Tibial nerve (tissue), 4 donors: ENCODE results near the gene ING1. TPM values are rescaled to one million over a fixed set of nuclear protein-coding genes. Genes with fewer than 3 reads are reported as not detected.

Experiments
- DNase-seq, 2 donors: peaks; one replicate each; pipeline ENCODE4 v3.0.0-alpha.2; 2019; ENCODE audit warnings: low spot score in 2 of 2
- H3K27ac ChIP-seq, 4 donors: fragments of 200-600 bp; sonication (generic) in 3 of 4; one replicate each; pipeline ENCODE4 v1.5.1; 2017 to 2019; ENCODE audit warnings: mild to moderate bottlenecking in 1 of 4
- H3K27me3 ChIP-seq, 2 donors: fragments of 200-600 bp; sonication (generic) in 1 of 2; one replicate each; pipeline versions ENCODE4 v1.5.1 to v1.6.0; 2017 to 2019
- H3K36me3 ChIP-seq, 3 donors: fragments of 200-600 bp; sonication (generic); one replicate each; pipeline ENCODE4 v1.5.1; 2018 to 2019
- H3K4me1 ChIP-seq, 4 donors: fragments of 200-600 bp; sonication (generic) in 3 of 4; one replicate each; pipeline ENCODE4 v1.5.1; 2017 to 2019
- H3K4me3 ChIP-seq, 4 donors: fragments of 200-600 bp; sonication (generic) in 3 of 4; one replicate each; pipeline ENCODE4 v1.5.1; 2017 to 2019; ENCODE audit warnings: mild to moderate bottlenecking in 1 of 4, moderate library complexity in 1 of 4
- H3K9me3 ChIP-seq, 4 donors: fragments of 200-600 bp; sonication (generic) in 3 of 4; one replicate each; pipeline ENCODE4 v1.5.1; 2017 to 2019
- EP300 ChIP-seq, 2 donors: sonication (generic); formaldehyde crosslinking; IDR thresholded peaks; one replicate each; pipeline ENCODE4 v1.6.1; 2017; ENCODE audit warnings: antibody characterized with exemption in 2 of 2, mild to moderate bottlenecking in 1 of 2
- POLR2A ChIP-seq, 2 donors: fragments of 450-650 bp; IDR thresholded peaks; one replicate each; pipeline ENCODE4 v1.6.1; 2017; ENCODE audit warnings: antibody characterized with exemption in 2 of 2, mild to moderate bottlenecking in 2 of 2, moderate library complexity in 2 of 2
- WGBS, 2 donors: methylation state at CpG; one replicate each; pipeline ENCODE4 v1.1.5; 2018; 5-methylcytosine and 5-hydroxymethylcytosine counted together
- total RNA-seq, 4 donors: library from RNA; depleted of rRNA; stranded (reverse); fragments of >200 nt; gene quantifications; one replicate each; pipeline ENCODE4 v1.1.0, GENCODE V29; 2016
- TF ChIP-seq, protein P1 (sequence below), 5 experiments: fragments of 200-600 bp in 3 of 5; fragments of 450-650 bp in 2 of 5; sonication (generic) in 3 of 5; IDR thresholded peaks; one replicate each; pipeline ENCODE4 v1.5.1; 2016 to 2019; ENCODE audit warnings: antibody characterized with exemption in 5 of 5, mild to moderate bottlenecking in 3 of 5, moderate library complexity in 2 of 5

ING1 gene
- total RNA-seq, 4 donors from 2014 or later, result 23.6 to 32.2 (median 28.3) TPM

DNA sequence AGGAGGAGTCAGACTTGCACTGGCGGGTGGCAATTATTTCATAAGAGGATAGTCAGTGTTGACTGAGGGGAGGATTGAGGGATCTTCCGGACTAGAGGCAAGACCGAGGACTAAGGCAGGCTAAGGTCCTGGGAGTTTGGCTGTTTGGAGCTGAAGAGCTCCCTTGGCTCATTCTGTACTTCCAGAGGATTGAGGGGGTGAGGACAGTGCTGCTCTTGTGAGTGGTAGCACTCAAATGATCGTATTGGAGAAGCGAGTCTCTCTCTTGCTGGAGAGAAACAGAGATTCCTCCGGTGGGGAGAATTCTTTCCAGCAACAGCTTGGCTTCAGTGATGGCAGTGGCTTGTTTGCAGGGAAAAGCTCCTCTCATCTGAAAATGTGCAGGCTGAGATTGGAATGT lies 47.1 kb downstream of the ING1 start:
- Histone ChIP-seq H3K9me3 (no peaks in the 10 kb centered on the region), H3K36me3 (no peaks in the 10 kb centered on the region), H3K27ac (no peak overlapping the region), H3K4me3 (no peak overlapping the region), H3K4me1 (no peaks in the 10 kb centered on the region), H3K27me3 (no peaks in the 10 kb centered on the region)
- no peak for DNase-seq
- TF ChIP-seq POLR2A (IDR thresholded peaks at IDR 0.05), result no peak
- TF ChIP-seq EP300 (IDR thresholded peaks at IDR 0.05), result no peak
- TF ChIP-seq, protein P1, sequence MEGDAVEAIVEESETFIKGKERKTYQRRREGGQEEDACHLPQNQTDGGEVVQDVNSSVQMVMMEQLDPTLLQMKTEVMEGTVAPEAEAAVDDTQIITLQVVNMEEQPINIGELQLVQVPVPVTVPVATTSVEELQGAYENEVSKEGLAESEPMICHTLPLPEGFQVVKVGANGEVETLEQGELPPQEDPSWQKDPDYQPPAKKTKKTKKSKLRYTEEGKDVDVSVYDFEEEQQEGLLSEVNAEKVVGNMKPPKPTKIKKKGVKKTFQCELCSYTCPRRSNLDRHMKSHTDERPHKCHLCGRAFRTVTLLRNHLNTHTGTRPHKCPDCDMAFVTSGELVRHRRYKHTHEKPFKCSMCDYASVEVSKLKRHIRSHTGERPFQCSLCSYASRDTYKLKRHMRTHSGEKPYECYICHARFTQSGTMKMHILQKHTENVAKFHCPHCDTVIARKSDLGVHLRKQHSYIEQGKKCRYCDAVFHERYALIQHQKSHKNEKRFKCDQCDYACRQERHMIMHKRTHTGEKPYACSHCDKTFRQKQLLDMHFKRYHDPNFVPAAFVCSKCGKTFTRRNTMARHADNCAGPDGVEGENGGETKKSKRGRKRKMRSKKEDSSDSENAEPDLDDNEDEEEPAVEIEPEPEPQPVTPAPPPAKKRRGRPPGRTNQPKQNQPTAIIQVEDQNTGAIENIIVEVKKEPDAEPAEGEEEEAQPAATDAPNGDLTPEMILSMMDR (IDR thresholded peaks at IDR 0.05), result no peak
- 86 to 91% methylated on average over 6 of the region's 6 CpGs for WGBS, 2 donors

- Histone ChIP-seq H3K27me3 (peaks cover 0 to under 1% of the 10 kb centered on the region in 2 donors), H3K4me1 (no peaks in the 10 kb centered on the region), H3K9me3 (no peaks in the 10 kb centered on the region), H3K4me3 (no peak overlapping the region), H3K36me3 (no peaks in the 10 kb centered on the region), H3K27ac (no peak overlapping the region)
- no peak for TF ChIP-seq EP300 (IDR thresholded peaks at IDR 0.05)
- TF ChIP-seq, protein P1 (IDR thresholded peaks at IDR 0.05), result no peak
- no peak for TF ChIP-seq POLR2A (IDR thresholded peaks at IDR 0.05)
- no peak for DNase-seq
- 76 to 87% methylated on average over 4 of the region's 4 CpGs for WGBS, 2 donors
Observed at GRCh38 chr13:110766671-110767430, 53.4 kb downstream of the ING1 start.

DNA sequence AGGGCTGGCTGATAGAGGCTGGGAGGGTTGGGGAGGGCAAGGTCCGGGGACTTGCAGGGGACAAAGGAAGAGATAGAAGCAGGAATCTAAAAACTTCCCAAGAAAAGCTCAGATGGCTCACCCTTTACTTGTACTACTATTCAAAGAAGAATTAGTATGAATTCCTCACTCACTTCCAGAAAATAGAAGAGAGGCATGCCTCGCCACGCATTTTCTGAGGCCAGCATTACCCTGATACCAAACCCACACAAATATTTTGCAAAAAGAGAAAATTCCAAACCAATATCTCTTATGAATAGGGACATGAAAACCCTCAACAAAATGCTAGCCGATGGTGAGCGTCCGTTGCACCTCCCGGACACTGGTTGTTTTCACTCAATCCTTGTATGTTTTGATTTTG lies 54.0 kb downstream of the ING1 start:
- no peak for DNase-seq
- H3K27ac ChIP-seq, result no peak overlapping the region
- no peak overlapping the region for H3K4me3 ChIP-seq
- WGBS, 2 donors, result 71 to 79% methylated on average over 7 of the region's 7 CpGs
- no peaks in the 10 kb centered on the region for H3K4me1 ChIP-seq
- TF ChIP-seq POLR2A (IDR thresholded peaks at IDR 0.05) (no peak), EP300 (IDR thresholded peaks at IDR 0.05) (no peak)
- TF ChIP-seq, protein P1 (IDR thresholded peaks at IDR 0.05), result no peak
- no peaks in the 10 kb centered on the region for H3K36me3 ChIP-seq
- no peaks in the 10 kb centered on the region for H3K9me3 ChIP-seq
- H3K27me3 ChIP-seq, result peaks cover 0 to 6% of the 10 kb centered on the region in 2 donors

GRCh38 chr13:110769097-110769496 lies 55.6 kb downstream of the ING1 start:
- Histone ChIP-seq H3K9me3 (no peaks in the 10 kb centered on the region), H3K27me3 (peaks cover 0 to 6% of the 10 kb centered on the region in 2 donors), H3K4me1 (no peaks in the 10 kb centered on the region), H3K4me3 (no peak overlapping the region), H3K36me3 (no peaks in the 10 kb centered on the region), H3K27ac (no peak overlapping the region)
- TF ChIP-seq EP300 (IDR thresholded peaks at IDR 0.05) (no peak), POLR2A (IDR thresholded peaks at IDR 0.05) (no peak)
- TF ChIP-seq, protein P1 (IDR thresholded peaks at IDR 0.05), result no peak
- WGBS, 2 donors, result 73 to 82% methylated on average over 3 of the region's 3 CpGs
- no peak for DNase-seq

DNA sequence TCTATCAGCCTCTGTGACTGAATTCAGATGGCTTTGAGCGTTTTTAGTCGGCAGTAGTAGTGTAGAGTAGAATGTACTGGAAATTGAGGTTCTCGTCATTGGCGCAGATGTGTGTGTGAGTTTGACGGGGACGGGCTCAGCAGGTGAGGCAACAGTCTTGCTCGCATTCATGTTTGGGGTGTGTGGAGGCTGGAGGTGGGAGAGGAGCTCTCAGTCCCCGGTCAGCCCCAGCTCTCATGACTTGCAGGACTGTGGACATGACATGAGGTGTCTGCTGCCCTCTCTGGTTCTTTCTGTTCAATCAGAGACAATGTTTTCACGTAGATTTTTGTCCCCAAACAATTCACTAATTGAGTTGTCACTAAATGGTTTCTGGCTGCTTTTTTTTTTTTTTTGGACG lies 57.2 kb downstream of the ING1 start:
- no peak for TF ChIP-seq EP300 (IDR thresholded peaks at IDR 0.05)
- TF ChIP-seq, protein P1 (IDR thresholded peaks at IDR 0.05), result no peak
- no peak for TF ChIP-seq POLR2A (IDR thresholded peaks at IDR 0.05)
- 68 to 79% methylated on average over 10 of the region's 10 CpGs for WGBS, 2 donors
- peaks cover 0 to 6% of the 10 kb centered on the region in 2 donors for H3K27me3 ChIP-seq
- no peak overlapping the region for H3K27ac ChIP-seq
- no peaks in the 10 kb centered on the region for H3K4me1 ChIP-seq
- no peak overlapping the region for H3K4me3 ChIP-seq
- H3K36me3 ChIP-seq, result no peaks in the 10 kb centered on the region
- no peaks in the 10 kb centered on the region for H3K9me3 ChIP-seq
- DNase-seq, result no peak
